Activated CD8-positive, alpha-beta T cell treated with anti-CD3 and anti-CD28 coated beads, Interleukin-2, amount 10 ng/mL, durations not matched to agents 7 days and 5 days (primary cell): Measurements from ENCODE around the gene SMIM27. TPM values are rescaled to one million over a fixed set of nuclear protein-coding genes. Genes with fewer than 3 reads are reported as not detected.
A peak's percentile ranks its signal among the peaks of the same experiment; 100 is the strongest.
"Not testable (repeated sequence)": the region's sequence is repeated elsewhere in the genome, so short reads cannot be mapped to it uniquely, and the experiment has no call there.

ENCODE experiments used
- ATAC-seq: fragments of 150-1000 bp; cut with Tn5 transposase; one replicate; pipeline ENCODE4 v1.10.0; 2021; ENCODE audit warnings: moderate library complexity
- CTCF ChIA-PET: fragments of 350-600 bp; sonication (Branson Sonifier 250); formaldehyde crosslinking; loops from one replicate; lab custom pipeline; 2021; ENCODE audit warnings: antibody characterized with exemption; lab: Charles Lee
- POLR2A ChIA-PET: fragments of 350-600 bp; sonication (Branson Sonifier 250); formaldehyde crosslinking; loops from one replicate; lab custom pipeline; 2021; ENCODE audit warnings: antibody characterized with exemption; lab: Charles Lee
- DNase-seq: peaks from one replicate; pipeline ENCODE4 v3.0.0-alpha.2; 2020
- H3K27ac Mint-ChIP-seq: one replicate; pipeline ENCODE4 v1.8.0; 2021; ENCODE audit warnings: mild to moderate bottlenecking, mixed read lengths
- H3K27me3 Mint-ChIP-seq: one replicate; pipeline ENCODE4 v1.8.0; 2021; ENCODE audit warnings: low read depth, mixed read lengths
- H3K36me3 Mint-ChIP-seq: one replicate; pipeline ENCODE4 v1.8.0; 2021; ENCODE audit warnings: low read depth, mixed read lengths
- H3K4me1 Mint-ChIP-seq: one replicate; pipeline ENCODE4 v1.8.0; 2021; ENCODE audit warnings: low read depth, mixed read lengths
- H3K4me3 Mint-ChIP-seq: one replicate; pipeline ENCODE4 v1.8.0; 2021; ENCODE audit warnings: mild to moderate bottlenecking, mixed read lengths
- H3K9me3 Mint-ChIP-seq: one replicate; pipeline ENCODE4 v1.8.0; 2022; ENCODE audit warnings: mixed read lengths; ENCODE audit not compliant: insufficient read depth
- total RNA-seq, 2 experiments: library from RNA; stranded (reverse); gene quantifications; one replicate each; pipeline ENCODE4 v1.2.3, GENCODE V29; 2021

Gene SMIM27
- 10 to 100 TPM; 15.6 to 17.1 TPM for total RNA-seq

GRCh38 chr9:32552172-32552872, at the start of gene SMIM27, which contains the start of gene TOPORS:
Gene SMIM27 (plus strand): TSS chr9:32552327. CDS start chr9:32552435, 108 bp downstream.
Gene TOPORS (minus strand): TSS chr9:32552586. CDS start chr9:32552436, 150 bp downstream.
- Mint-ChIP-seq H3K36me3 (peaks cover 27% of the 10 kb centered on the region), H3K27me3 (no peaks in the 10 kb centered on the region), H3K4me3 (peak within 1 kb of the TSS; percentile 89), H3K9me3 (no peaks in the 10 kb centered on the region), H3K27ac (peak within 1 kb of the TSS; percentile 99), H3K4me1 (peaks cover 28% of the 10 kb centered on the region)
- POLR2A ChIA-PET = interaction anchor here (0.6 to 4.6 kb wide), 6 partner anchors 9 to 473 kb away, joined by 3 to 44 read pairs (median 8); partner anchors contain the start of genes DNAJA1, NDUFB6 and RIGI
- peak; percentile 93 for DNase-seq
- ATAC-seq = peak; percentile 78
- CTCF ChIA-PET = interaction anchor here (0.9 to 9.8 kb wide), 5 partner anchors 21 to 1263 kb away, joined by 3 to 85 read pairs (median 27); partner anchors contain the start of genes NDUFB6 and RIGI

GRCh38 chr9:32502464-32502863, 49.7 kb upstream of the SMIM27 start:
- H3K9me3 Mint-ChIP-seq = no peaks in the 10 kb centered on the region
- no peak for ATAC-seq

GRCh38 chr9:32503008-32503407, 49.1 kb upstream of the SMIM27 start:
- no peak for DNase-seq
- no peak overlapping the region for H3K27ac Mint-ChIP-seq
- H3K4me1 Mint-ChIP-seq = peaks cover 4% of the 10 kb centered on the region
- H3K4me3 Mint-ChIP-seq = no peak overlapping the region
- H3K36me3 Mint-ChIP-seq = peaks cover 37% of the 10 kb centered on the region
- ChIA-PET POLR2A (interaction anchor here (1.0 kb wide), 1 partner anchor 118 kb away, joined by 3 read pairs; no protein-coding TSS in a partner anchor), CTCF (interaction anchor here (1.1 to 1.4 kb wide), 2 partner anchors 31 to 124 kb away, joined by 3 read pairs; no protein-coding TSS in a partner anchor)
- H3K27me3 Mint-ChIP-seq = no peaks in the 10 kb centered on the region
- no peak for ATAC-seq
- no peaks in the 10 kb centered on the region for H3K9me3 Mint-ChIP-seq

More at GRCh38 chr9:32502464-32502863, 49.7 kb upstream of the SMIM27 start:
- ChIA-PET POLR2A (interaction anchor here (1.0 kb wide), 1 partner anchor 118 kb away, joined by 3 read pairs; no protein-coding TSS in a partner anchor), CTCF (interaction anchor here (1.4 kb wide), 1 partner anchor 124 kb away, joined by 3 read pairs; no protein-coding TSS in a partner anchor)
- no peak overlapping the region for H3K27ac Mint-ChIP-seq
- peaks cover 39% of the 10 kb centered on the region for H3K36me3 Mint-ChIP-seq
- peaks cover 5% of the 10 kb centered on the region for H3K4me1 Mint-ChIP-seq
- H3K27me3 Mint-ChIP-seq = no peaks in the 10 kb centered on the region
- H3K4me3 Mint-ChIP-seq = no peak overlapping the region
- no peak for DNase-seq

GRCh38 chr9:32508728-32509127, 43.4 kb upstream of the SMIM27 start:
- ChIA-PET CTCF (interaction anchor here (1.2 to 1.4 kb wide), 2 partner anchors 63 to 130 kb away, joined by 3 to 4 read pairs; no protein-coding TSS in a partner anchor), POLR2A (no interaction called here)
- Mint-ChIP-seq H3K27me3 (no peaks in the 10 kb centered on the region), H3K36me3 (peaks cover 31% of the 10 kb centered on the region), H3K4me1 (peaks cover 29% of the 10 kb centered on the region), H3K4me3 (no peak overlapping the region), H3K9me3 (no peaks in the 10 kb centered on the region), H3K27ac (no peak overlapping the region)
- ATAC-seq = no peak
- DNase-seq = no peak

GRCh38 chr9:32516241-32516640, 35.9 kb upstream of the SMIM27 start:
- Mint-ChIP-seq H3K4me3 (no peak overlapping the region), H3K9me3 (peaks cover 12% of the 10 kb centered on the region), H3K27me3 (no peaks in the 10 kb centered on the region), H3K4me1 (peaks cover 34% of the 10 kb centered on the region), H3K27ac (no peak overlapping the region), H3K36me3 (peaks cover 80% of the 10 kb centered on the region)
- ChIA-PET CTCF (no interaction called here), POLR2A (no interaction called here)
- ATAC-seq (no peak), DNase-seq (no peak)

- Mint-ChIP-seq H3K27ac (no peak overlapping the region), H3K4me1 (peaks cover 40% of the 10 kb centered on the region), H3K9me3 (peaks cover 12% of the 10 kb centered on the region), H3K4me3 (no peak overlapping the region), H3K36me3 (peaks cover 88% of the 10 kb centered on the region), H3K27me3 (no peaks in the 10 kb centered on the region)
- ChIA-PET CTCF (no interaction called here), POLR2A (no interaction called here)
- DNase-seq = no peak
- no peak for ATAC-seq
Measured at GRCh38 chr9:32518276-32518675, 33.9 kb upstream of the SMIM27 start.

- ChIA-PET POLR2A (interaction anchor here (3.7 kb wide), 1 partner anchor 27 kb away, joined by 44 read pairs; the partner anchor contains the start of genes SMIM27 and TOPORS), CTCF (interaction anchor here (0.6 to 3.0 kb wide), 2 partner anchors 49 to 58 kb away, joined by 3 to 26 read pairs; partner anchors contain the start of gene NDUFB6)
- no peak overlapping the region for H3K27ac Mint-ChIP-seq
- DNase-seq (no peak), ATAC-seq (no peak)
- H3K27me3 Mint-ChIP-seq = no peaks in the 10 kb centered on the region
- peaks cover 57% of the 10 kb centered on the region for H3K36me3 Mint-ChIP-seq
- no peaks in the 10 kb centered on the region for H3K9me3 Mint-ChIP-seq
- H3K4me1 Mint-ChIP-seq = peaks cover 61% of the 10 kb centered on the region
- H3K4me3 Mint-ChIP-seq = peak overlapping the region; percentile 98
Measured at GRCh38 chr9:32523910-32524309, 28.2 kb upstream of the SMIM27 start.

- CTCF ChIA-PET = interaction anchor here (0.6 to 3.0 kb wide), 5 partner anchors 49 to 146 kb away, joined by 3 to 53 read pairs (median 20); partner anchors contain the start of genes ACO1 and NDUFB6
- H3K27me3 Mint-ChIP-seq, ATAC-seq, DNase-seq, H3K9me3 Mint-ChIP-seq: not testable (repeated sequence)
- peak overlapping the region; percentile 98 for H3K4me3 Mint-ChIP-seq
- POLR2A ChIA-PET = interaction anchor here (1.4 to 3.7 kb wide), 4 partner anchors 27 to 501 kb away, joined by 6 to 44 read pairs (median 13); partner anchors contain the start of genes ACO1, DNAJA1, SMIM27 and TOPORS
- H3K27ac Mint-ChIP-seq = peak overlapping the region; percentile 41
- H3K4me1 Mint-ChIP-seq = peaks cover 61% of the 10 kb centered on the region
- peaks cover 52% of the 10 kb centered on the region for H3K36me3 Mint-ChIP-seq
Measured at GRCh38 chr9:32524558-32524891, 27.6 kb upstream of the SMIM27 start.

- H3K27me3 Mint-ChIP-seq = no peaks in the 10 kb centered on the region
- no peaks in the 10 kb centered on the region for H3K9me3 Mint-ChIP-seq
- ChIA-PET POLR2A (interaction anchor here (0.5 to 3.7 kb wide), 12 partner anchors 20 to 500 kb away, joined by 3 to 44 read pairs (median 4); partner anchors contain the start of genes ACO1, DNAJA1, SMIM27 and TOPORS), CTCF (interaction anchor here (0.6 to 3.0 kb wide), 11 partner anchors 8 to 147 kb away, joined by 3 to 53 read pairs (median 8); partner anchors contain the start of genes ACO1, NDUFB6 and SMIM27)
- H3K4me3 Mint-ChIP-seq = peak overlapping the region; percentile 98
- peak; percentile 38 for ATAC-seq
- H3K27ac Mint-ChIP-seq = peak overlapping the region; percentile 96
- H3K4me1 Mint-ChIP-seq = peaks cover 61% of the 10 kb centered on the region
- peak; percentile 49 for DNase-seq
- peaks cover 48% of the 10 kb centered on the region for H3K36me3 Mint-ChIP-seq
Measured at GRCh38 chr9:32524892-32525708, 27.0 kb upstream of the SMIM27 start.

GRCh38 chr9:32525709-32526030, 26.5 kb upstream of the SMIM27 start:
- POLR2A ChIA-PET = interaction anchor here (0.7 to 3.7 kb wide), 12 partner anchors 19 to 1178 kb away, joined by 3 to 44 read pairs (median 4); partner anchors contain the start of genes ACO1, DNAJA1, SMIM27 and TOPORS
- H3K27ac Mint-ChIP-seq = peak overlapping the region; percentile 96
- H3K9me3 Mint-ChIP-seq = no peaks in the 10 kb centered on the region
- peaks cover 57% of the 10 kb centered on the region for H3K4me1 Mint-ChIP-seq
- ATAC-seq (no peak), DNase-seq (no peak)
- peak overlapping the region; percentile 98 for H3K4me3 Mint-ChIP-seq
- H3K36me3 Mint-ChIP-seq = peaks cover 43% of the 10 kb centered on the region
- no peaks in the 10 kb centered on the region for H3K27me3 Mint-ChIP-seq
- CTCF ChIA-PET = interaction anchor here (1.0 to 3.0 kb wide), 15 partner anchors 8 to 434 kb away, joined by 3 to 53 read pairs (median 4); partner anchors contain the start of genes ACO1, NDUFB6 and SMIM27
